HEK293 (cell line): ENCODE measurements around the gene NSUN4.

Experiments used
- CTCF ChIA-PET: fragments of 350-600 bp; formaldehyde crosslinking; extraction: SDS; loops from one replicate; lab custom pipeline; 2021; ENCODE audit warnings: antibody characterized with exemption; lab: Yijun Ruan, JAX
- POLR2A ChIA-PET: fragments of 300-600 bp; formaldehyde crosslinking; extraction: SDS; loops from one replicate; lab custom pipeline; 2020; ENCODE audit warnings: antibody characterized with exemption, inconsistent platforms; lab: Yijun Ruan, JAX
- H3K27ac ChIP-seq: fragments of 200-500 bp; sonication (Bioruptor generic); 2 replicates; pipeline ENCODE4 v1.5.1; 2014; ENCODE audit warnings: low read depth, low read length, control low read depth, inconsistent platforms; ENCODE audit errors: extremely low read depth
- H3K36me3 ChIP-seq, 2 experiments: fragments of 200-500 bp in 1 of 2; sonication (Bioruptor generic) in 1 of 2; 1 replicate in 1 of 2; 2 replicates in 1 of 2; pipeline ENCODE4 v1.5.1; 2014 to 2017; ENCODE audit warnings: inconsistent platforms in 2 of 2, low read length in 2 of 2; ENCODE audit not compliant: control insufficient read depth in 2 of 2, insufficient read depth in 1 of 2
- H3K4me1 ChIP-seq: fragments of 200-500 bp; sonication (Bioruptor generic); 2 replicates; pipeline ENCODE4 v1.5.1; 2014; ENCODE audit warnings: mild to moderate bottlenecking, low read length, inconsistent platforms; ENCODE audit not compliant: control insufficient read depth, insufficient read depth
- H3K4me3 ChIP-seq: 2 replicates; pipeline ENCODE4 v1.5.1; 2011; ENCODE audit warnings: low read depth, mild to moderate bottlenecking, control low read depth, low read length, moderate library complexity
- H3K9me3 ChIP-seq: fragments of 200-500 bp; sonication (Bioruptor generic); 2 replicates; pipeline ENCODE4 v1.5.1; 2014; ENCODE audit warnings: low read depth, low read length, inconsistent platforms; ENCODE audit not compliant: control insufficient read depth, insufficient read depth
- PRDM10 ChIP-seq: fragments of 450-650 bp; formaldehyde crosslinking; IDR thresholded peaks from 2 replicates; pipeline ENCODE4 v1.5.1; 2016; ENCODE audit warnings: missing biosample characterization, missing genetic modification characterization
- SP2 ChIP-seq: fragments of 450-650 bp; formaldehyde crosslinking; IDR thresholded peaks from 2 replicates; pipeline ENCODE4 v1.5.1; 2016; ENCODE audit warnings: missing biosample characterization, missing genetic modification characterization
- TRIM28 ChIP-seq: IDR thresholded peaks from 2 replicates; pipeline ENCODE4 v1.6.1; 2011; ENCODE audit warnings: low read length, control low read depth, borderline replicate concordance
- ZBTB48 ChIP-seq: fragments of 450-650 bp; formaldehyde crosslinking; IDR thresholded peaks from 2 replicates; pipeline ENCODE4 v1.5.1; 2016; ENCODE audit warnings: missing biosample characterization, missing genetic modification characterization
- ZNF211 ChIP-seq: fragments of 450-650 bp; formaldehyde crosslinking; IDR thresholded peaks from 2 replicates; pipeline ENCODE4 v1.5.1; 2016; ENCODE audit warnings: low read depth, missing biosample characterization, missing genetic modification characterization
- ZNF239 ChIP-seq: fragments of 450-650 bp; formaldehyde crosslinking; IDR thresholded peaks from 2 replicates; pipeline ENCODE4 v1.5.1; 2016; ENCODE audit warnings: missing biosample characterization, missing genetic modification characterization
- ZNF404 ChIP-seq: fragments of 450-650 bp; formaldehyde crosslinking; IDR thresholded peaks from 2 replicates; pipeline ENCODE4 v1.5.1; 2017; ENCODE audit warnings: missing biosample characterization, missing genetic modification characterization
- ZNF501 ChIP-seq: fragments of 450-650 bp; formaldehyde crosslinking; IDR thresholded peaks from 2 replicates; pipeline ENCODE4 v1.5.1; 2016; ENCODE audit warnings: missing biosample characterization, missing genetic modification characterization
- ZNF518A ChIP-seq: fragments of 450-650 bp; formaldehyde crosslinking; conservative IDR thresholded peaks from 2 replicates; pipeline ENCODE4 v1.5.1; 2016; ENCODE audit warnings: low read depth, missing biosample characterization, missing genetic modification characterization
- ZNF560 ChIP-seq: fragments of 450-650 bp; formaldehyde crosslinking; IDR thresholded peaks from 2 replicates; pipeline ENCODE4 v1.5.1; 2017; ENCODE audit warnings: missing biosample characterization, missing genetic modification characterization, borderline replicate concordance
- ZNF639 ChIP-seq: fragments of 450-650 bp; formaldehyde crosslinking; IDR thresholded peaks from 2 replicates; pipeline ENCODE4 v1.5.1; 2016; ENCODE audit warnings: missing biosample characterization, missing genetic modification characterization
- ZNF704 ChIP-seq: fragments of 450-650 bp; formaldehyde crosslinking; IDR thresholded peaks from 2 replicates; pipeline ENCODE4 v1.5.1; 2016; ENCODE audit warnings: missing biosample characterization, missing genetic modification characterization
- ZSCAN5A ChIP-seq: fragments of 450-650 bp; formaldehyde crosslinking; IDR thresholded peaks from 2 replicates; pipeline ENCODE4 v1.5.1; 2016; ENCODE audit warnings: missing biosample characterization, missing genetic modification characterization

The NSUN4 gene

GRCh38 chr1:46340404-46341221 lies at the start of gene NSUN4 (continued):
- TF ChIP-seq ZNF518A (tag by site-specific recombination) (no peak; the same call in 1 of the 2 replicates), ZNF639 (peak; percentile 18; the same call in 1 of the 2 replicates), PRDM10 (tag by site-specific recombination) (peak; percentile 97), ZNF239 (tag by site-specific recombination) (no peak), ZBTB48 (tag by site-specific recombination) (peak; percentile 85), ZNF404 (tag by site-specific recombination) (no peak), ZNF501 (peak; percentile 85), TRIM28 (no peak; the same call in 1 of the 2 replicates), ZNF211 (tag by site-specific recombination) (no peak), ZSCAN5A (peak; percentile 89), ZNF560 (tag by site-specific recombination) (no peak), SP2 (tag by site-specific recombination) (peak; percentile 81)

- no peaks in the 10 kb centered on the region for H3K4me1 ChIP-seq
- CTCF ChIA-PET: interaction anchor here (1.3 kb wide), 1 partner anchor 53 kb away, joined by 3 read pairs; no protein-coding TSS in a partner anchor
- no peak for TF ChIP-seq ZNF704
- TF ChIP-seq, all 188 proteins: peak for 0
- Histone ChIP-seq H3K4me3 (no peak overlapping the region), H3K36me3 (peaks cover 30 to 74% of the 10 kb centered on the region in 2 experiments), H3K27ac (no peak overlapping the region), H3K9me3 (no peaks in the 10 kb centered on the region)
- POLR2A ChIA-PET: interaction anchor here (2.2 kb wide), 1 partner anchor 10 kb away, joined by 7 read pairs; no protein-coding TSS in a partner anchor
Measured at GRCh38 chr1:46295306-46295705, 45.3 kb upstream of the NSUN4 start.
